ENCODE data around the gene JARID2.

The JARID2 gene

DNA sequence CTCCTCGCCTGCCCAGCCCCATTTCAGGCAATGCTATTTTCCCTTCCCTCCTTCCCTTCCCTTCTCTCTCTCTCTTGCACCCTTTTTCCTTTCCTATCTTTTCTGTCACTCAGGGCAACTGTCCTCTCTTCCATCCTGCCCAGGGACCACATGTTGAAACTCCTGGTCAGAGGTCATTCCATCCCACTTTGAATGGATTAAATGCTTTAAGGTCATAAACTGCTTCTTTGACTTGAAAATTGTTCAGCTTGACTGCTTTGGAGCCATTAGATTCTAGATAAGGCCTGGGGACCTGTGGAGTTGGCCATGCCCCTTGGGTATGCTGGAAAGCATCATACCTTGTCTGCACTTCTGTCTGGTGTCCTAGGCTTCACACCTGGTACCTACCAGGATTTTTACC lies 310.8 kb downstream of the JARID2 start:
- no peak for DNase-seq

GRCh38 chr6:15557174-15557573 lies 311.3 kb downstream of the JARID2 start:
- DNase-seq = no peak

- no peak for DNase-seq
Observed at GRCh38 chr6:15560713-15561112, 314.8 kb downstream of the JARID2 start.

- no peak for DNase-seq
Observed at GRCh38 chr6:15561447-15562199, 315.8 kb downstream of the JARID2 start.

- DNase-seq = no peak
Observed at GRCh38 chr6:15562977-15563376, 317.1 kb downstream of the JARID2 start.

DNA sequence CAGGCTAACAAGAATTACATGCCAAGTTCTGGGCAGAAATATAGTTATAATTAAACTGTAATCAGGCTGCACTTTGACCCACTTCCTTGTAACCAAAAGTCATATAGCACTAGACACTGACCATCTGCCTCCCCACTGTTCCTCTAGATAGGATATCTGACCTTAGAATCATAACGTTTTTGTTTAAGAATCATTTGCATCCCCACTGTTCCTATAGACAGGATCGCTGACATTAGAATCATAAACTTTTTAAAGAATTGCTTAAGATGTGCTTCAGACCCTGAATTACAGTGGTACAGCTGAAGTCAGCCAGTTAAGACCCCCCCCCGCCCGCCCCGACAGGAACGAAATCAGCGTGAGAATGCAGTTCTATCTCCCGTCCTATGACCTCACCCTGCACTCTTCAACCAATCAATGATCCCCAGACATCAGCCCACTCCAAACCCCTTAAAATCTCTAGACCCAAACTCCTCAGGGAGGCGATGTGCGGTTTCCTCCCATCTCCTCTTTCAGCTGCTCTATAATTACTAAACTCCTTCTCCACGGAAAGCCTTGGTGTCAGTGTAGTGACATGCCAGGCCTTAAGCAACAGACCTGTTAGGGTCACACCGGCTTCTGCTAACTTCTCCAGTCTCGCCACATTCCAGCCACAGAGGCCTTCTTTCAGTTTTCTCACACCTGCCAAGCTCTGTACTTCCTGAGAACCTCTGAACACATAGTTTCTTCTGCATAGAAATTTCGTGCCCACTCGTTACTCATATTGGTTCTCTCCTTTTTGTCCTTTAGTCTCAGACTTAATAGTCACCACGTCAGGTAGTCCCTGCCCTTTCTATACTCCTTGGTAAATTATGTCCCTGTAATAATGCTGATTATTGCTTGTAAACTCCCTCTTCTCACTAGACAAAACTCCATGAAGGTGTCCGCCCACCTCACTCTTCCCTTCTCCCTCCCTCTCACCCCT lies 323.4 kb downstream of the JARID2 start:
- peak; percentile 53 for DNase-seq

DNA sequence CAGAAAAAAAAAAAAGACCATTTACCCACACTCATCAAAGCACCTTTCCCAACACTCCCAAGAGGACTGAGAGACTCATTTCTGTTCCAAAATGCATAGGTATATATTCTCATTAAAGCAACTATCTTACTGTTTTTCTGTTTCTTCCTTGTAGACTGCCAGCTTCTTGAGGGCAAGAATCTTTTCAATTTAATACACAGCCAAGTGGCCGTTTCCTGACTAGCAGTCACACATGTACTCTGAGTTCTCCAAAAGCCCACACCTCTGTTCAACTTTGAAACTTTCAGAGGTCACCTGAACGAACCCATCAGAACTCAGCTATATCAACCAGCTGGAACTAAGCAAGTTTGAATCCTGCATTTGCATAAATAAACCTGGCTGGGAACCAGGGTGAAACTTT lies 324.3 kb downstream of the JARID2 start:
- no peak for DNase-seq
